H1 (cell line): ENCODE measurements around the gene RNU6-8. TPM values are rescaled to one million over a fixed set of nuclear protein-coding genes. Genes with fewer than 3 reads are reported as not detected.

Source experiments
- CTCF ChIA-PET: fragments of 300-600 bp; sonication (Branson Sonifier 250); formaldehyde crosslinking; loops from one replicate; lab custom pipeline; 2021; ENCODE audit not compliant: partially characterized antibody; lab: Charles Lee
- POLR2A ChIA-PET: fragments of 300-600 bp; sonication (Branson Sonifier 250); formaldehyde crosslinking; loops from one replicate; lab custom pipeline; 2021; ENCODE audit warnings: inconsistent platforms; ENCODE audit not compliant: partially characterized antibody; lab: Charles Lee
- DNase-seq, 2 experiments: peaks; one replicate each; pipeline versions ENCODE4 v3.0.0 to v3.0.0-alpha.2; 2010 to 2022; ENCODE audit warnings: low spot score in 2 of 2, low read depth in 1 of 2, mixed read lengths in 1 of 2
- FAIRE-seq: peaks from 2 replicates; lab custom pipeline; 2011; peaks lifted over from hg19 to GRCh38; lab: Jason Lieb, UNC
- H2AFZ ChIP-seq: 2 replicates; pipeline ENCODE4 v1.8.1; 2012; ENCODE audit warnings: low read length, inconsistent platforms
- H2AK5ac ChIP-seq: 2 replicates; pipeline ENCODE4 v1.6.1; 2013; ENCODE audit warnings: low read depth, low read length
- H2BK120ac ChIP-seq: replicated peaks from 2 replicates; pipeline ENCODE3; 2013; ENCODE audit warnings: low read depth, low read length, inconsistent platforms
- H2BK12ac ChIP-seq: 2 replicates; pipeline ENCODE4 v1.6.1; 2013; ENCODE audit warnings: low read depth, low read length
- H2BK15ac ChIP-seq: 2 replicates; pipeline ENCODE4 v1.6.1; 2013; ENCODE audit warnings: low read length
- H2BK20ac ChIP-seq: 2 replicates; pipeline ENCODE4 v1.6.1; 2013; ENCODE audit warnings: low read length
- H2BK5ac ChIP-seq: 2 replicates; pipeline ENCODE4 v1.6.1; 2013; ENCODE audit warnings: low read depth, low read length
- H3K14ac ChIP-seq: 2 replicates; pipeline ENCODE4 v1.6.1; 2013; ENCODE audit warnings: inconsistent platforms; ENCODE audit not compliant: insufficient read length
- H3K18ac ChIP-seq: 2 replicates; pipeline ENCODE4 v1.6.1; 2013; ENCODE audit warnings: low read length; ENCODE audit errors: extremely low read depth
- H3K23ac ChIP-seq: 2 replicates; pipeline ENCODE4 v1.6.1; 2013; ENCODE audit warnings: inconsistent platforms; ENCODE audit not compliant: insufficient read length
- H3K23me2 ChIP-seq: 2 replicates; pipeline ENCODE4 v1.6.1; 2013; ENCODE audit warnings: low read depth, low read length
- H3K27ac ChIP-seq: 2 replicates; pipeline ENCODE4 v1.6.1; 2011; ENCODE audit warnings: low read depth, low read length, inconsistent platforms
- H3K27me3 ChIP-seq, 4 experiments: replicated peaks in 1 of 4; 1 replicate in 1 of 4; 2 replicates in 3 of 4; pipeline versions ENCODE4 v1.6.1 to v1.8.1; 2011 to 2013; ENCODE audit warnings: low read length in 3 of 4, mild to moderate bottlenecking in 3 of 4, inconsistent platforms in 2 of 4, mixed read lengths in 2 of 4, moderate library complexity in 1 of 4; ENCODE audit not compliant: control insufficient read depth in 3 of 4, insufficient read depth in 3 of 4; ENCODE audit errors: extremely low read depth in 1 of 4
- H3K36me3 ChIP-seq, 4 experiments: 2 replicates each; pipeline versions ENCODE4 v1.6.1 to v1.8.1; 2011 to 2013; ENCODE audit warnings: mild to moderate bottlenecking in 4 of 4, low read length in 3 of 4, moderate library complexity in 2 of 4, control low read depth in 1 of 4, inconsistent platforms in 1 of 4; ENCODE audit not compliant: insufficient read depth in 4 of 4, control insufficient read depth in 2 of 4
- H3K4ac ChIP-seq: replicated peaks from 2 replicates; pipeline ENCODE3; 2013; ENCODE audit warnings: low read length, low read depth, mixed read lengths, inconsistent platforms; ENCODE audit not compliant: insufficient read length
- H3K4me1 ChIP-seq, 4 experiments: replicated peaks in 1 of 4; 1 replicate in 1 of 4; 2 replicates in 3 of 4; pipeline versions ENCODE4 v1.6.1 to v1.8.1; 2011 to 2013; ENCODE audit warnings: low read length in 3 of 4, inconsistent platforms in 2 of 4, mixed read lengths in 1 of 4; ENCODE audit not compliant: insufficient read depth in 4 of 4, control insufficient read depth in 3 of 4
- H3K4me2 ChIP-seq, 2 experiments: 2 replicates each; pipeline versions ENCODE4 v1.6.1 to v1.8.1; 2011 to 2013; ENCODE audit warnings: low read depth in 2 of 2, low read length in 2 of 2, control low read depth in 1 of 2, inconsistent platforms in 1 of 2, mild to moderate bottlenecking in 1 of 2; ENCODE audit not compliant: insufficient read depth in 1 of 2
- H3K4me3 ChIP-seq, 4 experiments: fragments of 200-600, 300-600 bp in 1 of 4; sonication (generic), shearing (Covaris generic), sonication (Bioruptor Twin) in 1 of 4; 2 replicates each; pipeline versions ENCODE4 v1.5.1 to v1.8.1; 2011 to 2016; ENCODE audit warnings: low read length in 4 of 4, low read depth in 3 of 4, control low read depth in 2 of 4, inconsistent platforms in 2 of 4, mild to moderate bottlenecking in 2 of 4, mixed read lengths in 1 of 4, moderate library complexity in 1 of 4; ENCODE audit not compliant: insufficient read depth in 2 of 4; ENCODE audit errors: extremely low read depth in 1 of 4
- H3K56ac ChIP-seq: replicated peaks from 2 replicates; pipeline ENCODE3; 2013; ENCODE audit warnings: low read depth, mild to moderate bottlenecking, mixed read lengths, low read length, inconsistent platforms; ENCODE audit not compliant: insufficient read length
- H3K79me1 ChIP-seq: 2 replicates; pipeline ENCODE4 v1.6.1; 2013; ENCODE audit warnings: low read depth, low read length, control low read depth
- H3K79me2 ChIP-seq, 2 experiments: 2 replicates each; pipeline versions ENCODE4 v1.6.1 to v1.8.1; 2012 to 2013; ENCODE audit warnings: low read length in 2 of 2, mild to moderate bottlenecking in 2 of 2, inconsistent platforms in 1 of 2; ENCODE audit not compliant: insufficient read depth in 2 of 2, control insufficient read depth in 1 of 2
- H3K9ac ChIP-seq, 4 experiments: replicated peaks in 1 of 4; 1 replicate in 1 of 4; 2 replicates in 3 of 4; pipeline versions ENCODE4 v1.6.1 to v1.8.1; 2011 to 2013; ENCODE audit warnings: low read depth in 3 of 4, low read length in 3 of 4, control low read depth in 2 of 4, mild to moderate bottlenecking in 2 of 4, moderate library complexity in 2 of 4, inconsistent platforms in 1 of 4; ENCODE audit errors: extremely low read depth in 1 of 4
- H3K9me3 ChIP-seq, 2 experiments: 2 replicates each; pipeline versions ENCODE4 v1.6.1 to v1.8.1; 2012 to 2013; ENCODE audit warnings: mild to moderate bottlenecking in 2 of 2, moderate library complexity in 2 of 2, control low read depth in 1 of 2, inconsistent platforms in 1 of 2, low read depth in 1 of 2, low read length in 1 of 2, mixed read lengths in 1 of 2; ENCODE audit not compliant: insufficient read depth in 2 of 2
- H4K20me1 ChIP-seq, 2 experiments: replicated peaks in 1 of 2; 2 replicates each; pipeline versions ENCODE3 to v1.8.1; 2011 to 2013; ENCODE audit warnings: inconsistent platforms in 2 of 2, low read length in 2 of 2, mild to moderate bottlenecking in 1 of 2; ENCODE audit not compliant: insufficient read depth in 2 of 2, control insufficient read depth in 1 of 2
- H4K5ac ChIP-seq: 2 replicates; pipeline ENCODE4 v1.6.1; 2013; ENCODE audit warnings: low read length, low read depth, mixed read lengths, inconsistent platforms; ENCODE audit not compliant: insufficient read length
- H4K8ac ChIP-seq: 2 replicates; pipeline ENCODE4 v1.8.0; 2013; ENCODE audit warnings: mild to moderate bottlenecking, moderate library complexity, low read length, inconsistent platforms; ENCODE audit not compliant: insufficient read depth; ENCODE audit errors: extremely low read depth
- H4K91ac ChIP-seq: replicated peaks from 2 replicates; pipeline ENCODE3; 2013; ENCODE audit warnings: low read length, mixed read lengths, inconsistent platforms; ENCODE audit not compliant: insufficient read length
- CBX8 ChIP-seq: fragments of 300-800, 300-1000 bp; sonication (generic); IDR thresholded peaks from 2 replicates; pipeline ENCODE4 v1.7.1; 2016; ENCODE audit warnings: low read depth, low read length, borderline replicate concordance
- POU5F1 ChIP-seq: IDR thresholded peaks from 2 replicates; pipeline ENCODE4 v1.6.1; 2011; ENCODE audit warnings: low read depth, mild to moderate bottlenecking, low read length, moderate library complexity
- RAD21 ChIP-seq, 2 experiments: IDR thresholded peaks in 1 of 2; conservative IDR thresholded peaks in 1 of 2; 2 replicates each; pipeline ENCODE4 v1.6.1; 2011; ENCODE audit warnings: low read depth in 2 of 2, low read length in 2 of 2, improper control_type of control experiment in 1 of 2, inconsistent platforms in 1 of 2, mild to moderate bottlenecking in 1 of 2, moderate library complexity in 1 of 2
- polyA plus RNA-seq, 7 experiments: library from polyadenylated mRNA; depleted of rRNA in 3 of 7; stranded (reverse) in 5 of 7; unstranded in 2 of 7; fragments of >200 nt in 5 of 7; fragments of 200-250 nt in 2 of 7; gene quantifications; 1 replicate in 5 of 7; 2 replicates in 1 of 7; 4 replicates in 1 of 7; pipeline versions ENCODE4 v1.2.1 to v1.2.3, GENCODE V29; 2011 to 2013; ENCODE audit warnings: missing spikeins in 2 of 7, mixed read lengths in 2 of 7
- total RNA-seq: library from RNA; stranded (reverse); fragmentation: NEBNext Ultra II Directional; extraction: Animal tissue kit (Norgen Biotek cat#: 25700); gene quantifications from 2 replicates; pipeline ENCODE4 v1.2.1, GENCODE V29; 2021

RNU6-8 gene
- total and polyA plus RNA-seq, 2 of the 8 experiments (the other 6 are each of a cell fraction or from before 2014, with no cell fraction given) = not detected

DNA sequence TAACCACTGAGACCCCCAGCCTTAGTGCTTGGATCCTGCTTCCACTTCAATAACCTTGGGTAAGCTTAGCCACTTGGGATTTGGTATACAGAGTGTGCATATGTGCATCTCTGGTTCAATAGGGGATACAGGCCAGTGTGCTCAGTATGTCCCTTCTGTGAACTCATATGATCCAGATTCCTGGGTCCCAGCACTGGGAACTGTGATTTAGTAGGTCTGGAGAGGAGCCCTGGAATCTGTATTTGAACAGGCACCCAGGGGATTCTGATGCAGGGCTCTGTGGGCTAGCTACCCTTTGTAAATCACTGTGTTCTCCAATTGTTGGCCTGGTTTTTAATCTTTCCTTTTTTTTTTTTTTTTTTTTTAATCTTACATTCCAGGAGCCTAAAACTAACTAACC lies 9.8 kb upstream of the RNU6-8 start:
- TF ChIP-seq POU5F1 (no peak), CBX8 (no peak), RAD21 (IDR thresholded peaks at IDR 0.05 in 1 of 2, conservative IDR thresholded peaks at IDR 0.05 in 1 of 2; ENCODE audit: low read depth in 2 of 2, low read length in 2 of 2) (no peak)
- H3K23me2 ChIP-seq = no peaks in the 10 kb centered on the region
- no peak overlapping the region for H3K9ac ChIP-seq
- H3K14ac ChIP-seq = no peak overlapping the region
- H2BK5ac ChIP-seq = no peak overlapping the region
- no peaks in the 10 kb centered on the region for H3K79me1 ChIP-seq
- no peak overlapping the region for H2BK120ac ChIP-seq
- H4K8ac ChIP-seq = no peak overlapping the region
- DNase-seq = no peak
- H2AFZ ChIP-seq = no peak overlapping the region
- ChIA-PET CTCF (no interaction called here), POLR2A (no interaction called here)
- no peak overlapping the region for H3K56ac ChIP-seq
- H2AK5ac ChIP-seq = no peak overlapping the region
- FAIRE-seq = no peak
- no peak overlapping the region for H2BK12ac ChIP-seq
- H3K4me2 ChIP-seq = no peak overlapping the region
- H3K36me3 ChIP-seq = no peaks in the 10 kb centered on the region
- no peaks in the 10 kb centered on the region for H3K27me3 ChIP-seq
- peaks cover 0 to 6% (median 0%) of the 10 kb centered on the region in 4 experiments; a peak in 1 of 7 replicates for H3K4me1 ChIP-seq
- no peak overlapping the region for H4K5ac ChIP-seq
- no peak overlapping the region for H2BK20ac ChIP-seq
- no peaks in the 10 kb centered on the region for H4K20me1 ChIP-seq
- no peak overlapping the region for H3K18ac ChIP-seq
- H3K9me3 ChIP-seq = no peaks in the 10 kb centered on the region
- no peak overlapping the region for H2BK15ac ChIP-seq
- no peak overlapping the region for H3K23ac ChIP-seq
- no peaks in the 10 kb centered on the region for H3K79me2 ChIP-seq
- no peak overlapping the region for H3K27ac ChIP-seq
- H3K4ac ChIP-seq = no peak overlapping the region
- no peak overlapping the region for H4K91ac ChIP-seq
- no peak overlapping the region for H3K4me3 ChIP-seq
